WTC11 (cell line): Measurements from ENCODE around the gene NGB. TPM values are rescaled to one million over a fixed set of nuclear protein-coding genes. Genes with fewer than 3 reads are reported as not detected.
A peak's percentile ranks its signal among the peaks of the same experiment; 100 is the strongest.

Experiments used
- ATAC-seq: fragments of 200-7000 bp; cut with Tn5 transposase; 2 replicates; pipeline ENCODE4 v1.10.0; 2021; ENCODE audit warnings: mild to moderate bottlenecking, moderate library complexity
- CTCF ChIA-PET: fragments of 300-600 bp; sonication (Branson Sonifier 250); formaldehyde crosslinking; loops from one replicate; lab custom pipeline; 2021; ENCODE audit warnings: antibody characterized with exemption; lab: Charles Lee
- POLR2A ChIA-PET: fragments of 350-600 bp; sonication (Branson Sonifier 250); formaldehyde crosslinking; loops from one replicate; lab custom pipeline; 2021; ENCODE audit warnings: antibody characterized with exemption; lab: Charles Lee
- DNase-seq: peaks from one replicate; pipeline ENCODE4 v3.0.0; 2021; ENCODE audit warnings: low spot score
- H3K27ac Mint-ChIP-seq: 2 replicates; pipeline ENCODE4 v1.8.0; 2021; ENCODE audit warnings: mixed read lengths
- H3K27me3 Mint-ChIP-seq: 2 replicates; pipeline ENCODE4 v1.8.0; 2021; ENCODE audit warnings: low read depth, mild to moderate bottlenecking, moderate library complexity, mixed read lengths
- H3K36me3 Mint-ChIP-seq: 2 replicates; pipeline ENCODE4 v1.8.0; 2021; ENCODE audit warnings: mixed read lengths
- H3K4me1 Mint-ChIP-seq: 2 replicates; pipeline ENCODE4 v1.8.0; 2022; ENCODE audit warnings: mixed read lengths
- H3K4me3 Mint-ChIP-seq: 2 replicates; pipeline ENCODE4 v1.8.0; 2021; ENCODE audit warnings: mild to moderate bottlenecking, moderate library complexity, mixed read lengths
- H3K9me3 Mint-ChIP-seq: 2 replicates; pipeline ENCODE4 v1.8.0; 2021; ENCODE audit warnings: mixed read lengths
- ARID4B ChIP-seq: sonication (generic); formaldehyde crosslinking; IDR thresholded peaks from 2 replicates; pipeline ENCODE4 v1.8.0; 2023; ENCODE audit warnings: missing genetic modification reagents, mild to moderate bottlenecking, borderline replicate concordance
- ATF1 ChIP-seq: sonication (generic); formaldehyde crosslinking; IDR thresholded peaks from 2 replicates; pipeline ENCODE4 v1.8.1; 2023; ENCODE audit warnings: mild to moderate bottlenecking, moderate library complexity, missing genetic modification reagents
- CBFB ChIP-seq: sonication (generic); formaldehyde crosslinking; IDR thresholded peaks from 2 replicates; pipeline ENCODE4 v1.8.1; 2022; ENCODE audit warnings: mild to moderate bottlenecking, low read depth, missing genetic modification reagents
- CREB1 ChIP-seq: sonication (generic); formaldehyde crosslinking; IDR thresholded peaks from 2 replicates; pipeline ENCODE4 v1.8.0; 2023; ENCODE audit warnings: mild to moderate bottlenecking, missing genetic modification reagents
- E2F1 ChIP-seq: sonication (generic); formaldehyde crosslinking; IDR thresholded peaks from 2 replicates; pipeline ENCODE4 v1.8.0; 2022; ENCODE audit warnings: mild to moderate bottlenecking, missing genetic modification reagents
- E2F5 ChIP-seq: sonication (generic); formaldehyde crosslinking; IDR thresholded peaks from 2 replicates; pipeline ENCODE4 v1.8.1; 2022; ENCODE audit warnings: mild to moderate bottlenecking, moderate library complexity, missing genetic modification reagents
- FOXK1 ChIP-seq: sonication (generic); formaldehyde crosslinking; IDR thresholded peaks from 2 replicates; pipeline ENCODE4 v1.8.0; 2022; ENCODE audit warnings: mild to moderate bottlenecking, moderate library complexity, missing genetic modification reagents
- GABPB1 ChIP-seq: sonication (generic); formaldehyde crosslinking; IDR thresholded peaks from 2 replicates; pipeline ENCODE4 v1.8.1; 2023; ENCODE audit warnings: mild to moderate bottlenecking, missing genetic modification reagents
- HMGA2 ChIP-seq: fragments of 250-450 bp; sonication (Bioruptor Pico); IDR thresholded peaks from 2 replicates; pipeline ENCODE4 v1.4.0; 2021; ENCODE audit warnings: mild to moderate bottlenecking, moderate library complexity
- IRF2 ChIP-seq: sonication (generic); formaldehyde crosslinking; IDR thresholded peaks from 2 replicates; pipeline ENCODE4 v1.8.0; 2022; ENCODE audit warnings: low read depth, missing genetic modification reagents, borderline replicate concordance
- JUN ChIP-seq: sonication (generic); formaldehyde crosslinking; IDR thresholded peaks from 2 replicates; pipeline ENCODE4 v1.8.0; 2023; ENCODE audit warnings: mild to moderate bottlenecking, missing genetic modification reagents
- NFE2L1 ChIP-seq: sonication (generic); formaldehyde crosslinking; IDR thresholded peaks from 2 replicates; pipeline ENCODE4 v1.8.1; 2023; ENCODE audit warnings: missing genetic modification reagents
- NR2C2 ChIP-seq: sonication (generic); formaldehyde crosslinking; IDR thresholded peaks from 2 replicates; pipeline ENCODE4 v1.8.0; 2022; ENCODE audit warnings: mild to moderate bottlenecking, missing genetic modification reagents
- OVOL2 ChIP-seq: fragments of 250-450 bp; sonication (Bioruptor Pico); IDR thresholded peaks from 2 replicates; pipeline ENCODE4 v1.9.0; 2021; ENCODE audit warnings: mild to moderate bottlenecking, borderline replicate concordance
- PREB ChIP-seq: sonication (generic); formaldehyde crosslinking; IDR thresholded peaks from 2 replicates; pipeline ENCODE4 v1.8.1; 2022; ENCODE audit warnings: mild to moderate bottlenecking, missing genetic modification reagents, moderate library complexity, borderline replicate concordance
- PRRX2 ChIP-seq: fragments of 250-450 bp; sonication (Bioruptor Pico); IDR thresholded peaks from 2 replicates; pipeline ENCODE4 v1.8.0; 2021; ENCODE audit warnings: mild to moderate bottlenecking
- RELA ChIP-seq: sonication (generic); formaldehyde crosslinking; IDR thresholded peaks from 2 replicates; pipeline ENCODE4 v1.8.1; 2022; ENCODE audit warnings: missing genetic modification reagents, mild to moderate bottlenecking, borderline replicate concordance
- RORB ChIP-seq: fragments of 250-450 bp; sonication (Bioruptor Pico); IDR thresholded peaks from 2 replicates; pipeline ENCODE4 v1.9.0; 2021; ENCODE audit warnings: mild to moderate bottlenecking
- TCF7 ChIP-seq: sonication (generic); formaldehyde crosslinking; IDR thresholded peaks from 2 replicates; pipeline ENCODE4 v1.8.0; 2022; ENCODE audit warnings: mild to moderate bottlenecking, low read depth, missing genetic modification reagents, moderate library complexity
- TEAD1 ChIP-seq: sonication (generic); formaldehyde crosslinking; IDR thresholded peaks from 2 replicates; pipeline ENCODE4 v1.8.0; 2022; ENCODE audit warnings: mild to moderate bottlenecking, missing genetic modification reagents
- ZBTB21 ChIP-seq: sonication (generic); formaldehyde crosslinking; IDR thresholded peaks from 2 replicates; pipeline ENCODE4 v1.8.1; 2023; ENCODE audit warnings: mild to moderate bottlenecking, missing genetic modification reagents, borderline replicate concordance
- ZBTB43 ChIP-seq: sonication (generic); formaldehyde crosslinking; IDR thresholded peaks from 2 replicates; pipeline ENCODE4 v1.8.1; 2023; ENCODE audit warnings: mild to moderate bottlenecking, missing genetic modification reagents
- ZNF138 ChIP-seq: sonication (generic); formaldehyde crosslinking; conservative IDR thresholded peaks from 2 replicates; pipeline ENCODE4 v1.8.1; 2022; ENCODE audit warnings: mild to moderate bottlenecking, moderate library complexity, missing genetic modification reagents
- ZNF219 ChIP-seq: sonication (generic); formaldehyde crosslinking; IDR thresholded peaks from 2 replicates; pipeline ENCODE4 v1.8.0; 2023; ENCODE audit warnings: missing genetic modification reagents, mild to moderate bottlenecking, borderline replicate concordance
- ZNF317 ChIP-seq: sonication (generic); formaldehyde crosslinking; IDR thresholded peaks from 2 replicates; pipeline ENCODE4 v1.8.1; 2023; ENCODE audit warnings: low read depth, mild to moderate bottlenecking, moderate library complexity, missing genetic modification reagents, borderline replicate concordance
- ZNF396 ChIP-seq: fragments of 250-450 bp; sonication (Bioruptor Pico); IDR thresholded peaks from 2 replicates; pipeline ENCODE4 v1.8.0; 2021; ENCODE audit warnings: mild to moderate bottlenecking, moderate library complexity, borderline replicate concordance
- total RNA-seq: library from RNA; stranded (reverse); gene quantifications from 3 replicates; pipeline ENCODE4 v1.2.3, GENCODE V29; 2021

The NGB gene
- total RNA-seq, 1 experiment from 2014 or later = 0.33 TPM

GRCh38 chr14:77241955-77242354 lies 29.1 kb downstream of the NGB start (continued):
- TF ChIP-seq E2F1 (no peak), TEAD1 (CRISPR knock-in tag) (no peak), ZNF396 (no peak), ZNF317 (CRISPR knock-in tag) (no peak), NR2C2 (no peak), FOXK1 (CRISPR knock-in tag) (no peak), NFE2L1 (CRISPR knock-in tag) (no peak), RORB (no peak), ZNF219 (CRISPR knock-in tag) (no peak), E2F5 (no peak), GABPB1 (CRISPR knock-in tag) (no peak), CBFB (no peak), CREB1 (CRISPR knock-in tag) (no peak)

- DNase-seq = no peak
- POLR2A ChIA-PET = no interaction called here
- H3K36me3 Mint-ChIP-seq = no peaks in the 10 kb centered on the region
- CTCF ChIA-PET = interaction anchor here (0.8 to 1.5 kb wide), 9 partner anchors 19 to 100 kb away, joined by 3 to 6 read pairs (median 4); partner anchors contain the start of gene TMEM63C
- H3K27me3 Mint-ChIP-seq = no peaks in the 10 kb centered on the region
- ATAC-seq = 0 out of 2 replicates have a peak, but pooled peaks have one; percentile 36
- no peak for TF ChIP-seq PREB (CRISPR knock-in tag)
- no peaks in the 10 kb centered on the region for H3K4me1 Mint-ChIP-seq
- H3K27ac Mint-ChIP-seq = no peak overlapping the region
- no peak overlapping the region for H3K4me3 Mint-ChIP-seq
- H3K9me3 Mint-ChIP-seq = no peaks in the 10 kb centered on the region
Observed at GRCh38 chr14:77240336-77240915, 30.6 kb downstream of the NGB start.

GRCh38 chr14:77239412-77239811 lies 31.6 kb downstream of the NGB start:
- H3K4me3 Mint-ChIP-seq = no peak overlapping the region
- ChIA-PET POLR2A (no interaction called here), CTCF (interaction anchor here (0.6 to 1.3 kb wide), 5 partner anchors 20 to 121 kb away, joined by 3 to 6 read pairs (median 5); partner anchors contain the start of gene TMEM63C)
- no peaks in the 10 kb centered on the region for H3K36me3 Mint-ChIP-seq
- no peaks in the 10 kb centered on the region for H3K27me3 Mint-ChIP-seq
- H3K4me1 Mint-ChIP-seq = no peaks in the 10 kb centered on the region
- H3K9me3 Mint-ChIP-seq = no peaks in the 10 kb centered on the region
- no peak for ATAC-seq
- no peak for DNase-seq
- no peak overlapping the region for H3K27ac Mint-ChIP-seq
- no peak for TF ChIP-seq OVOL2 (CRISPR knock-in tag)
- TF ChIP-seq TCF7 (CRISPR knock-in tag) = no peak
- no peak for TF ChIP-seq ATF1 (CRISPR knock-in tag)
- no peak for TF ChIP-seq ZBTB21
- no peak for TF ChIP-seq RELA (CRISPR knock-in tag)
- TF ChIP-seq ZNF138 = no peak
- no peak for TF ChIP-seq IRF2 (CRISPR knock-in tag)
- TF ChIP-seq NR2C2 = no peak
- TF ChIP-seq ZBTB43 (CRISPR knock-in tag) = no peak
- TF ChIP-seq JUN = no peak
- no peak for TF ChIP-seq HMGA2 (CRISPR knock-in tag)
- TF ChIP-seq PRRX2 = no peak
- TF ChIP-seq ARID4B = no peak
